H1 (cell line): ENCODE data around the gene CYP4B1. TPM values are rescaled to one million over a fixed set of nuclear protein-coding genes. Genes with fewer than 3 reads are reported as not detected.

Source experiments
- CTCF ChIA-PET: fragments of 300-600 bp; sonication (Branson Sonifier 250); formaldehyde crosslinking; loops from one replicate; lab custom pipeline; 2021; ENCODE audit not compliant: partially characterized antibody; lab: Charles Lee
- POLR2A ChIA-PET: fragments of 300-600 bp; sonication (Branson Sonifier 250); formaldehyde crosslinking; loops from one replicate; lab custom pipeline; 2021; ENCODE audit warnings: inconsistent platforms; ENCODE audit not compliant: partially characterized antibody; lab: Charles Lee
- DNase-seq, 2 experiments: peaks; one replicate each; pipeline versions ENCODE4 v3.0.0 to v3.0.0-alpha.2; 2010 to 2022; ENCODE audit warnings: low spot score in 2 of 2, low read depth in 1 of 2, mixed read lengths in 1 of 2
- FAIRE-seq: peaks from 2 replicates; lab custom pipeline; 2011; peaks lifted over from hg19 to GRCh38; lab: Jason Lieb, UNC
- H2AFZ ChIP-seq: 2 replicates; pipeline ENCODE4 v1.8.1; 2012; ENCODE audit warnings: low read length, inconsistent platforms
- H2AK5ac ChIP-seq: 2 replicates; pipeline ENCODE4 v1.6.1; 2013; ENCODE audit warnings: low read depth, low read length
- H2BK120ac ChIP-seq: replicated peaks from 2 replicates; pipeline ENCODE3; 2013; ENCODE audit warnings: low read depth, low read length, inconsistent platforms
- H2BK12ac ChIP-seq: 2 replicates; pipeline ENCODE4 v1.6.1; 2013; ENCODE audit warnings: low read depth, low read length
- H2BK15ac ChIP-seq: 2 replicates; pipeline ENCODE4 v1.6.1; 2013; ENCODE audit warnings: low read length
- H2BK20ac ChIP-seq: 2 replicates; pipeline ENCODE4 v1.6.1; 2013; ENCODE audit warnings: low read length
- H2BK5ac ChIP-seq: 2 replicates; pipeline ENCODE4 v1.6.1; 2013; ENCODE audit warnings: low read depth, low read length
- H3K14ac ChIP-seq: 2 replicates; pipeline ENCODE4 v1.6.1; 2013; ENCODE audit warnings: inconsistent platforms; ENCODE audit not compliant: insufficient read length
- H3K18ac ChIP-seq: 2 replicates; pipeline ENCODE4 v1.6.1; 2013; ENCODE audit warnings: low read length; ENCODE audit errors: extremely low read depth
- H3K23ac ChIP-seq: 2 replicates; pipeline ENCODE4 v1.6.1; 2013; ENCODE audit warnings: inconsistent platforms; ENCODE audit not compliant: insufficient read length
- H3K23me2 ChIP-seq: 2 replicates; pipeline ENCODE4 v1.6.1; 2013; ENCODE audit warnings: low read depth, low read length
- H3K27ac ChIP-seq: 2 replicates; pipeline ENCODE4 v1.6.1; 2011; ENCODE audit warnings: low read depth, low read length, inconsistent platforms
- H3K27me3 ChIP-seq, 4 experiments: replicated peaks in 1 of 4; 1 replicate in 1 of 4; 2 replicates in 3 of 4; pipeline versions ENCODE4 v1.6.1 to v1.8.1; 2011 to 2013; ENCODE audit warnings: low read length in 3 of 4, mild to moderate bottlenecking in 3 of 4, inconsistent platforms in 2 of 4, mixed read lengths in 2 of 4, moderate library complexity in 1 of 4; ENCODE audit not compliant: control insufficient read depth in 3 of 4, insufficient read depth in 3 of 4; ENCODE audit errors: extremely low read depth in 1 of 4
- H3K36me3 ChIP-seq, 4 experiments: 2 replicates each; pipeline versions ENCODE4 v1.6.1 to v1.8.1; 2011 to 2013; ENCODE audit warnings: mild to moderate bottlenecking in 4 of 4, low read length in 3 of 4, moderate library complexity in 2 of 4, control low read depth in 1 of 4, inconsistent platforms in 1 of 4; ENCODE audit not compliant: insufficient read depth in 4 of 4, control insufficient read depth in 2 of 4
- H3K4ac ChIP-seq: replicated peaks from 2 replicates; pipeline ENCODE3; 2013; ENCODE audit warnings: low read length, low read depth, mixed read lengths, inconsistent platforms; ENCODE audit not compliant: insufficient read length
- H3K4me1 ChIP-seq, 4 experiments: replicated peaks in 1 of 4; 1 replicate in 1 of 4; 2 replicates in 3 of 4; pipeline versions ENCODE4 v1.6.1 to v1.8.1; 2011 to 2013; ENCODE audit warnings: low read length in 3 of 4, inconsistent platforms in 2 of 4, mixed read lengths in 1 of 4; ENCODE audit not compliant: insufficient read depth in 4 of 4, control insufficient read depth in 3 of 4
- H3K4me2 ChIP-seq, 2 experiments: 2 replicates each; pipeline versions ENCODE4 v1.6.1 to v1.8.1; 2011 to 2013; ENCODE audit warnings: low read depth in 2 of 2, low read length in 2 of 2, control low read depth in 1 of 2, inconsistent platforms in 1 of 2, mild to moderate bottlenecking in 1 of 2; ENCODE audit not compliant: insufficient read depth in 1 of 2
- H3K4me3 ChIP-seq, 4 experiments: fragments of 200-600, 300-600 bp in 1 of 4; sonication (generic), shearing (Covaris generic), sonication (Bioruptor Twin) in 1 of 4; 2 replicates each; pipeline versions ENCODE4 v1.5.1 to v1.8.1; 2011 to 2016; ENCODE audit warnings: low read length in 4 of 4, low read depth in 3 of 4, control low read depth in 2 of 4, inconsistent platforms in 2 of 4, mild to moderate bottlenecking in 2 of 4, mixed read lengths in 1 of 4, moderate library complexity in 1 of 4; ENCODE audit not compliant: insufficient read depth in 2 of 4; ENCODE audit errors: extremely low read depth in 1 of 4
- H3K56ac ChIP-seq: replicated peaks from 2 replicates; pipeline ENCODE3; 2013; ENCODE audit warnings: low read depth, mild to moderate bottlenecking, mixed read lengths, low read length, inconsistent platforms; ENCODE audit not compliant: insufficient read length
- H3K79me1 ChIP-seq: 2 replicates; pipeline ENCODE4 v1.6.1; 2013; ENCODE audit warnings: low read depth, low read length, control low read depth
- H3K79me2 ChIP-seq, 2 experiments: 2 replicates each; pipeline versions ENCODE4 v1.6.1 to v1.8.1; 2012 to 2013; ENCODE audit warnings: low read length in 2 of 2, mild to moderate bottlenecking in 2 of 2, inconsistent platforms in 1 of 2; ENCODE audit not compliant: insufficient read depth in 2 of 2, control insufficient read depth in 1 of 2
- H3K9ac ChIP-seq, 4 experiments: replicated peaks in 1 of 4; 1 replicate in 1 of 4; 2 replicates in 3 of 4; pipeline versions ENCODE4 v1.6.1 to v1.8.1; 2011 to 2013; ENCODE audit warnings: low read depth in 3 of 4, low read length in 3 of 4, control low read depth in 2 of 4, mild to moderate bottlenecking in 2 of 4, moderate library complexity in 2 of 4, inconsistent platforms in 1 of 4; ENCODE audit errors: extremely low read depth in 1 of 4
- H3K9me3 ChIP-seq, 2 experiments: 2 replicates each; pipeline versions ENCODE4 v1.6.1 to v1.8.1; 2012 to 2013; ENCODE audit warnings: mild to moderate bottlenecking in 2 of 2, moderate library complexity in 2 of 2, control low read depth in 1 of 2, inconsistent platforms in 1 of 2, low read depth in 1 of 2, low read length in 1 of 2, mixed read lengths in 1 of 2; ENCODE audit not compliant: insufficient read depth in 2 of 2
- H4K20me1 ChIP-seq, 2 experiments: replicated peaks in 1 of 2; 2 replicates each; pipeline versions ENCODE3 to v1.8.1; 2011 to 2013; ENCODE audit warnings: inconsistent platforms in 2 of 2, low read length in 2 of 2, mild to moderate bottlenecking in 1 of 2; ENCODE audit not compliant: insufficient read depth in 2 of 2, control insufficient read depth in 1 of 2
- H4K5ac ChIP-seq: 2 replicates; pipeline ENCODE4 v1.6.1; 2013; ENCODE audit warnings: low read length, low read depth, mixed read lengths, inconsistent platforms; ENCODE audit not compliant: insufficient read length
- H4K8ac ChIP-seq: 2 replicates; pipeline ENCODE4 v1.8.0; 2013; ENCODE audit warnings: mild to moderate bottlenecking, moderate library complexity, low read length, inconsistent platforms; ENCODE audit not compliant: insufficient read depth; ENCODE audit errors: extremely low read depth
- H4K91ac ChIP-seq: replicated peaks from 2 replicates; pipeline ENCODE3; 2013; ENCODE audit warnings: low read length, mixed read lengths, inconsistent platforms; ENCODE audit not compliant: insufficient read length
- BACH1 ChIP-seq: IDR thresholded peaks from 2 replicates; pipeline ENCODE4 v1.6.1; 2012; ENCODE audit warnings: low read length, improper control_type of control experiment
- KDM1A ChIP-seq: fragments of 200-600, 300-600 bp; sonication (generic); IDR thresholded peaks from 2 replicates; pipeline ENCODE4 v1.7.1; 2016; ENCODE audit warnings: mild to moderate bottlenecking, low read length, borderline replicate concordance
- POLR2A ChIP-seq, 2 experiments: IDR thresholded peaks; 1 replicate in 1 of 2; 2 replicates in 1 of 2; pipeline ENCODE4 v1.6.1; 2011; ENCODE audit warnings: low read depth in 2 of 2, low read length in 2 of 2, mild to moderate bottlenecking in 2 of 2; ENCODE audit errors: control extremely low read depth in 1 of 2
- RNF2 ChIP-seq: fragments of 200-900, 300-1000 bp; sonication (generic); IDR thresholded peaks from 2 replicates; pipeline ENCODE4 v1.7.1; 2016; ENCODE audit warnings: borderline replicate concordance, low read depth, mild to moderate bottlenecking, antibody characterized with exemption, low read length; ENCODE audit not compliant: poor library complexity, severe bottlenecking; ENCODE audit errors: missing control alignments
- RXRA ChIP-seq: IDR thresholded peaks from 2 replicates; pipeline ENCODE4 v1.6.1; 2011; ENCODE audit warnings: low read depth, mild to moderate bottlenecking, low read length, moderate library complexity; ENCODE audit not compliant: insufficient read depth
- SP1 ChIP-seq: IDR thresholded peaks from 2 replicates; pipeline ENCODE4 v1.6.1; 2011; ENCODE audit warnings: low read depth, low read length
- ZNF274 ChIP-seq: IDR thresholded peaks from 2 replicates; pipeline ENCODE4 v1.7.0; 2012; ENCODE audit warnings: low read length, borderline replicate concordance; ENCODE audit errors: extremely low read depth
- WGBS, 2 experiments: shearing (Covaris generic) in 1 of 2; methylation state at CpG; one replicate each; pipeline versions ENCODE4 v1.1.6 to v1.1.7; 2013 to 2015; ENCODE audit warnings: low lambda C conversion rate in 2 of 2, mixed read lengths in 2 of 2, inconsistent platforms in 1 of 2, low coverage in 1 of 2, missing lambda C conversion rate in 1 of 2; ENCODE audit not compliant: insufficient replicate concordance in 2 of 2, insufficient coverage in 1 of 2, insufficient read length in 1 of 2; ENCODE audit errors: extremely low coverage in 1 of 2, missing lambda C conversion rate in 1 of 2; 5-methylcytosine and 5-hydroxymethylcytosine counted together
- polyA plus RNA-seq, 7 experiments: library from polyadenylated mRNA; depleted of rRNA in 3 of 7; stranded (reverse) in 5 of 7; unstranded in 2 of 7; fragments of >200 nt in 5 of 7; fragments of 200-250 nt in 2 of 7; gene quantifications; 1 replicate in 5 of 7; 2 replicates in 1 of 7; 4 replicates in 1 of 7; pipeline versions ENCODE4 v1.2.1 to v1.2.3, GENCODE V29; 2011 to 2013; ENCODE audit warnings: missing spikeins in 2 of 7, mixed read lengths in 2 of 7
- total RNA-seq: library from RNA; stranded (reverse); fragmentation: NEBNext Ultra II Directional; extraction: Animal tissue kit (Norgen Biotek cat#: 25700); gene quantifications from 2 replicates; pipeline ENCODE4 v1.2.1, GENCODE V29; 2021
- TF ChIP-seq, protein P1 (sequence below), 3 experiments: IDR thresholded peaks; 1 replicate in 2 of 3; 2 replicates in 1 of 3; pipeline versions ENCODE4 v1.5.1 to v1.6.1; 2011; ENCODE audit warnings: low read length in 3 of 3, mild to moderate bottlenecking in 3 of 3, inconsistent platforms in 2 of 3, low read depth in 1 of 3, moderate library complexity in 1 of 3; ENCODE audit not compliant: insufficient read depth in 1 of 3; ENCODE audit errors: control extremely low read depth in 1 of 3
- TF ChIP-seq, protein P2 (sequence below): IDR thresholded peaks from 2 replicates; pipeline ENCODE4 v1.6.1; 2012; ENCODE audit warnings: inconsistent platforms

CYP4B1 gene
- total and polyA plus RNA-seq, 2 of the 8 experiments (the other 6 are each of a cell fraction or from before 2014, with no cell fraction given): 0.23 TPM; not detected in 1

DNA sequence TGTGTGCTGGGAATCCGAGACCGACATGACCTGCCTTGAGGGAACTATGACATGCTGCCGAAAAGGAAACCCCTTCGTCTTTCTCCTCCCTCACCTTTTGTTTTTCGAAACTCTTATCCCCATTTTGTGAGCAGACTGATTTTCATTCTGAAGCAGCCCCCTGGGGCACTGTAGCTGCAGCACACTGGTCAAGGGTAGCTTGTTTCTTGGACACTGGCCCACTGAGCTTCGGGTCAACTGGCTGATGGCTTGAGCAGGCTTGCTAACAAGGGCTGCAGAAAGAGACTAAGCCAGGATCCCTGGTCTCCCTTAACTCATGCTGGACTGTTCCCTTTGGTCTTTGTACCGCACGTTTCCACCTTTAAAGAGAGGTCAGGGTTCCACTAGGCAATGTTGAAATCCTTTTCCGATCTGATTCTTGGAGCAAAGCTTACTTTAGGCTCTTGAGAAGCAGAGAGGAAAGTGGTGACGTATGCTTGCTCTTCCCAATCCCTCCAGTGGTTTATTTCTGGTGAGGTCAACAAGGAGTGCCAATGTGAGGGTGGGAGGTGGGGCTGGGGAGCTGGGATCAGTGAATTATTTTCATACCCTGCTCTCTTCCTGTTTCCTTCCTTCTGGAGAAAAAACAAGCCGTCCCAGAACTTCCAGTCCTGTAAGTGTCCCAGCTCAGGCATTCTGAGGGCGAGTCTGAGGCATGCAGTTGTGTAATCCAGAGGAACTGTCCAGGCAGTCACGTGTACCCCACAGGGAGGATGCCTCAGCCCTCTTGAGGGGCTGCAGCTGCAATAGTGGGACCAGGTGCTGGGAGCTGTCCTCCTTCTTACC lies 7.6 kb downstream of the CYP4B1 start:
- H2BK20ac ChIP-seq: no peak overlapping the region
- no peaks in the 10 kb centered on the region for H3K36me3 ChIP-seq
- H4K5ac ChIP-seq: no peak overlapping the region
- peak overlapping the region; percentile 25; the same call in 1 of the 2 replicates for H2AFZ ChIP-seq
- H3K56ac ChIP-seq: no peak overlapping the region
- ChIA-PET CTCF (interaction anchor here (0.6 to 1.3 kb wide), 4 partner anchors 11 to 31 kb away, joined by 3 to 5 read pairs (median 4); no protein-coding TSS in a partner anchor), POLR2A (interaction anchor here (0.7 kb wide), 1 partner anchor 104 kb away, joined by 3 read pairs; no protein-coding TSS in a partner anchor)
- no peaks in the 10 kb centered on the region for H3K4me1 ChIP-seq
- H3K4ac ChIP-seq: no peak overlapping the region
- no peaks in the 10 kb centered on the region for H4K20me1 ChIP-seq
- no peak overlapping the region for H4K91ac ChIP-seq
- no peak overlapping the region for H2BK120ac ChIP-seq
- H3K23me2 ChIP-seq: no peaks in the 10 kb centered on the region
- no peak overlapping the region for H3K4me3 ChIP-seq
- no peaks in the 10 kb centered on the region; a peak in 1 of 7 replicates for H3K27me3 ChIP-seq
- DNase-seq (no peak), FAIRE-seq (no peak)
- H3K18ac ChIP-seq: no peak overlapping the region
- no peaks in the 10 kb centered on the region for H3K9me3 ChIP-seq
- no peaks in the 10 kb centered on the region for H3K79me2 ChIP-seq
- no peak overlapping the region for H2BK5ac ChIP-seq
- H3K9ac ChIP-seq: no peak overlapping the region
- H3K23ac ChIP-seq: no peak overlapping the region
- no peak overlapping the region for H3K4me2 ChIP-seq
- WGBS, 2 experiments: 78% methylated on average over 13 of the region's 13 CpGs; no CpG with 5 or more reads in 1 of the 2 experiments
- H3K14ac ChIP-seq: no peak overlapping the region
- no peak overlapping the region for H3K27ac ChIP-seq
- H2AK5ac ChIP-seq: no peak overlapping the region
- H2BK15ac ChIP-seq: no peak overlapping the region; the same call in 1 of the 2 replicates
- H2BK12ac ChIP-seq: no peak overlapping the region
- H3K79me1 ChIP-seq: no peaks in the 10 kb centered on the region
- no peak overlapping the region for H4K8ac ChIP-seq
- TF ChIP-seq ZNF274: no peak
- TF ChIP-seq, protein P1, sequence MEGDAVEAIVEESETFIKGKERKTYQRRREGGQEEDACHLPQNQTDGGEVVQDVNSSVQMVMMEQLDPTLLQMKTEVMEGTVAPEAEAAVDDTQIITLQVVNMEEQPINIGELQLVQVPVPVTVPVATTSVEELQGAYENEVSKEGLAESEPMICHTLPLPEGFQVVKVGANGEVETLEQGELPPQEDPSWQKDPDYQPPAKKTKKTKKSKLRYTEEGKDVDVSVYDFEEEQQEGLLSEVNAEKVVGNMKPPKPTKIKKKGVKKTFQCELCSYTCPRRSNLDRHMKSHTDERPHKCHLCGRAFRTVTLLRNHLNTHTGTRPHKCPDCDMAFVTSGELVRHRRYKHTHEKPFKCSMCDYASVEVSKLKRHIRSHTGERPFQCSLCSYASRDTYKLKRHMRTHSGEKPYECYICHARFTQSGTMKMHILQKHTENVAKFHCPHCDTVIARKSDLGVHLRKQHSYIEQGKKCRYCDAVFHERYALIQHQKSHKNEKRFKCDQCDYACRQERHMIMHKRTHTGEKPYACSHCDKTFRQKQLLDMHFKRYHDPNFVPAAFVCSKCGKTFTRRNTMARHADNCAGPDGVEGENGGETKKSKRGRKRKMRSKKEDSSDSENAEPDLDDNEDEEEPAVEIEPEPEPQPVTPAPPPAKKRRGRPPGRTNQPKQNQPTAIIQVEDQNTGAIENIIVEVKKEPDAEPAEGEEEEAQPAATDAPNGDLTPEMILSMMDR (IDR thresholded peaks at IDR 0.05; ENCODE audit: control extremely low read depth in 1 of 3, insufficient read depth in 1 of 3, low read depth in 1 of 3, low read length in 3 of 3): no peak
- TF ChIP-seq SP1: no peak
- TF ChIP-seq, protein P2, sequence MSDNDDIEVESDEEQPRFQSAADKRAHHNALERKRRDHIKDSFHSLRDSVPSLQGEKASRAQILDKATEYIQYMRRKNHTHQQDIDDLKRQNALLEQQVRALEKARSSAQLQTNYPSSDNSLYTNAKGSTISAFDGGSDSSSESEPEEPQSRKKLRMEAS: no peak
- no peak for TF ChIP-seq RXRA
- no peak for TF ChIP-seq BACH1
- no peak for TF ChIP-seq RNF2
- TF ChIP-seq KDM1A: no peak
- TF ChIP-seq POLR2A (IDR thresholded peaks at IDR 0.05; ENCODE audit: control extremely low read depth in 1 of 2, low read depth in 2 of 2, low read length in 2 of 2): no peak
